Loucy (cell line): ENCODE measurements around the gene NPFFR1.

ENCODE experiments used
- CTCF ChIP-seq: fragments of 200-600 bp; sonication (generic); conservative IDR thresholded peaks from 2 replicates; pipeline ENCODE4 v1.5.1; 2014; ENCODE audit warnings: mild to moderate bottlenecking, antibody characterized with exemption, low read length
- EZH2phosphoT487 ChIP-seq: fragments of 200-600 bp; IDR thresholded peaks from 2 replicates; pipeline ENCODE4 v1.6.1; 2018; ENCODE audit warnings: antibody characterized with exemption, mild to moderate bottlenecking, moderate library complexity, borderline replicate concordance

GRCh38 chr10:70317272-70317942 is 33.6 kb upstream of the NPFFR1 start:
- no peak for TF ChIP-seq CTCF
- TF ChIP-seq EZH2phosphoT487 = no peak
